Endothelial cell of umbilical vein (primary cell): ENCODE measurements around the gene EMID1. TPM values are rescaled to one million over a fixed set of nuclear protein-coding genes. Genes with fewer than 3 reads are reported as not detected.

Experiments
- BruUV-seq: library from RNA; stranded (reverse); fragments of 400-500 nt; replicated peaks from 2 replicates; lab custom pipeline; 2021; lab: Mats Ljungman, UMichigan
- CTCF ChIA-PET: fragments of 300-600, 350-600 bp; sonication (Branson Sonifier 250); formaldehyde crosslinking; loops from one replicate; lab custom pipeline; 2021; ENCODE audit warnings: antibody characterized with exemption, inconsistent platforms; lab: Charles Lee
- POLR2A ChIA-PET: fragments of 300-600, 350-600 bp; sonication (Branson Sonifier 250); formaldehyde crosslinking; loops from one replicate; lab custom pipeline; 2021; ENCODE audit warnings: antibody characterized with exemption, inconsistent platforms; lab: Charles Lee
- DNase-seq: peaks from one replicate; pipeline ENCODE4 v3.0.0-alpha.2; 2011; ENCODE audit warnings: low read depth, low spot score
- FAIRE-seq: peaks from 2 replicates; lab custom pipeline; 2011; peaks lifted over from hg19 to GRCh38; lab: Jason Lieb, UNC
- H2AFZ ChIP-seq: 2 replicates; pipeline ENCODE4 v1.6.0; 2012; ENCODE audit warnings: low read depth, low read length, control low read depth, inconsistent platforms
- H3K27ac ChIP-seq: 2 replicates; pipeline ENCODE4 v1.5.1; 2011; ENCODE audit warnings: low read depth, mild to moderate bottlenecking, control low read depth, low read length, moderate library complexity; ENCODE audit not compliant: insufficient read depth
- H3K27me3 ChIP-seq, 2 experiments: 2 replicates each; pipeline versions ENCODE4 v1.6.0 to v1.6.1; 2011; ENCODE audit warnings: low read length in 2 of 2, mixed read lengths in 1 of 2; ENCODE audit not compliant: control insufficient read depth in 2 of 2, insufficient read depth in 2 of 2
- H3K36me3 ChIP-seq, 2 experiments: 2 replicates in 1 of 2; 3 replicates in 1 of 2; pipeline ENCODE4 v1.5.1; 2011; ENCODE audit warnings: low read length in 2 of 2, mild to moderate bottlenecking in 1 of 2, moderate library complexity in 1 of 2; ENCODE audit not compliant: control insufficient read depth in 2 of 2, insufficient read depth in 2 of 2; ENCODE audit errors: extremely low read depth in 1 of 2
- H3K4me1 ChIP-seq: 3 replicates; pipeline ENCODE4 v1.5.1; 2011; ENCODE audit warnings: mild to moderate bottlenecking, low read length; ENCODE audit not compliant: control insufficient read depth, insufficient read depth; ENCODE audit errors: extremely low read depth
- H3K4me2 ChIP-seq: 2 replicates; pipeline ENCODE4 v1.6.1; 2011; ENCODE audit warnings: low read length, control low read depth, mixed read lengths; ENCODE audit not compliant: insufficient read depth
- H3K4me3 ChIP-seq, 3 experiments: fragments of 200-600 bp in 1 of 3; sonication (generic), shearing (Covaris generic) in 1 of 3; replicated peaks in 1 of 3; 2 replicates each; pipeline ENCODE4 v1.5.1; 2011 to 2016; ENCODE audit warnings: control low read depth in 3 of 3, low read length in 3 of 3, mild to moderate bottlenecking in 2 of 3, inconsistent platforms in 1 of 3, low read depth in 1 of 3, moderate library complexity in 1 of 3; ENCODE audit not compliant: insufficient read depth in 1 of 3
- H3K79me2 ChIP-seq: 2 replicates; pipeline ENCODE4 v1.6.0; 2012; ENCODE audit warnings: low read length, inconsistent platforms; ENCODE audit not compliant: control insufficient read depth, insufficient read depth
- H3K9ac ChIP-seq: replicated peaks from 2 replicates; pipeline ENCODE3; 2011; ENCODE audit warnings: low read length, control low read depth; ENCODE audit not compliant: insufficient read depth; ENCODE audit errors: extremely low read depth
- H3K9me1 ChIP-seq: replicated peaks from 3 replicates; pipeline ENCODE4 v1.6.0; 2011; ENCODE audit warnings: mild to moderate bottlenecking, low read length; ENCODE audit not compliant: control insufficient read depth, insufficient read depth; ENCODE audit errors: extremely low read depth
- H3K9me3 ChIP-seq: replicated peaks from 2 replicates; pipeline ENCODE4 v1.5.1; 2012; ENCODE audit warnings: low read length, inconsistent platforms; ENCODE audit not compliant: control insufficient read depth, insufficient read depth
- H4K20me1 ChIP-seq: replicated peaks from 2 replicates; pipeline ENCODE3; 2011; ENCODE audit warnings: mild to moderate bottlenecking, low read length; ENCODE audit not compliant: control insufficient read depth, insufficient read depth; ENCODE audit errors: extremely low read depth
- CTCF ChIP-seq, 2 donors: IDR thresholded peaks; 1 replicate in 1 of 2; 2 replicates in 1 of 2; pipeline ENCODE4 v1.5.1; 2011; ENCODE audit warnings: low read length in 2 of 2, mild to moderate bottlenecking in 2 of 2, moderate library complexity in 2 of 2, control low read depth in 1 of 2, inconsistent platforms in 1 of 2, low read depth in 1 of 2; ENCODE audit not compliant: insufficient read depth in 1 of 2; ENCODE audit errors: extremely low read depth in 1 of 2
- EZH2 ChIP-seq: IDR thresholded peaks from 2 replicates; pipeline ENCODE4 v1.6.1; 2012; ENCODE audit warnings: borderline replicate concordance, low read depth, mild to moderate bottlenecking, moderate library complexity, low read length, inconsistent platforms; ENCODE audit not compliant: severe bottlenecking
- FOS ChIP-seq: IDR thresholded peaks from 2 replicates; pipeline ENCODE4 v1.6.1; 2011; ENCODE audit warnings: mild to moderate bottlenecking, low read length, moderate library complexity, borderline replicate concordance; ENCODE audit not compliant: insufficient read depth
- GATA2 ChIP-seq: IDR thresholded peaks from 2 replicates; pipeline ENCODE4 v1.7.0; 2011; ENCODE audit warnings: low read depth, mild to moderate bottlenecking, moderate library complexity, mixed read lengths, low read length; ENCODE audit not compliant: insufficient read length, insufficient read depth
- JUN ChIP-seq: IDR thresholded peaks from 2 replicates; pipeline ENCODE4 v1.6.1; 2011; ENCODE audit warnings: borderline replicate concordance, low read depth; ENCODE audit not compliant: insufficient read length, insufficient read depth
- MYC ChIP-seq: IDR thresholded peaks from one replicate; pipeline ENCODE4 v1.6.1; 2011; ENCODE audit warnings: mild to moderate bottlenecking, low read depth, low read length
- POLR2A ChIP-seq: IDR thresholded peaks from 2 replicates; pipeline ENCODE4 v1.6.1; 2012; ENCODE audit warnings: low read depth, mild to moderate bottlenecking, control low read depth, low read length
- POLR2AphosphoS5 ChIP-seq: IDR thresholded peaks from 2 replicates; pipeline ENCODE4 v1.6.1; 2012; ENCODE audit warnings: low read depth, mild to moderate bottlenecking, control low read depth, low read length, moderate library complexity; ENCODE audit not compliant: insufficient read depth
- dilution Hi-C: fragments of 300-500 bp; cut with MboI; formaldehyde crosslinking; loops from one replicate; pipeline ENCODE4 v1.15.0; 2019; ENCODE audit warnings: low sequenced_read_pairs; ENCODE audit not compliant: extremely low pct_ligation_motif_present
- intact Hi-C: fragments of 100-400 bp; cut with micrococcal nuclease; formaldehyde crosslinking; loops from one replicate; pipeline ENCODE4 v1.10.0; 2022
- polyA plus RNA-seq, 4 experiments: library from polyadenylated mRNA; depleted of rRNA in 3 of 4; stranded (reverse) in 3 of 4; unstranded in 1 of 4; fragments of >200 nt; gene quantifications; 2 replicates each; pipeline versions ENCODE4 v1.2.1 to v1.2.3, GENCODE V29; 2011 to 2012; ENCODE audit warnings: missing spikeins in 1 of 4
- total RNA-seq: library from RNA; stranded (reverse); gene quantifications from 2 replicates; pipeline ENCODE4 v1.2.3, GENCODE V29; 2021
- TF ChIP-seq, protein P1 (sequence below): IDR thresholded peaks from 2 replicates; pipeline ENCODE4 v1.6.1; 2011; ENCODE audit not compliant: insufficient read depth, insufficient read length

The EMID1 gene
- total and polyA plus RNA-seq, 2 donors (not counting 3 experiments of a cell fraction or from before 2014, with no cell fraction given), result 0.51 to 0.75 TPM

DNA sequence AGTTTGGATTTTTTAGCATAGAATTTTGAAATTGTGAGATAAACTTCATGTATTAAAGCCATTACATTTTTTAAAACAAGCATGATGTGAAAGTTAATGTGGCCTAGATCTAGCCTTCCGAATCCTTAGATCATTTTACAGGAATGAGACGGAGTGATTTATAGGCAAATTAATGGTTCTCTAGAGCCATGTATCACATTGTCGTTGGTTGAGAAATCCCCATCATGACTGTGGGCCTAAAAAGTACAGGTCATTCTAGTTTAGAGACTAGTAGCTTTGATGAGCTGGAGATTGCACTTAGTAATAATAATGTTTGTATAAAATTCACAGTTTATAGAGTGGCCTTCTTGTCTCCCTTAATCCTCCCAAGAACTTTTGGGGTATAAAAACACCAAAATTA, 69.5 kb downstream of the EMID1 start:
- FAIRE-seq, result no peak
- peaks cover 32 to 62% of the 10 kb centered on the region in 2 experiments for H3K36me3 ChIP-seq
- H3K27me3 ChIP-seq, result no peaks in the 10 kb centered on the region
- H3K4me3 ChIP-seq, result no peak overlapping the region
- H3K4me2 ChIP-seq, result no peak overlapping the region
- no peak overlapping the region for H3K27ac ChIP-seq
- TF ChIP-seq POLR2A (peak; percentile 20), MYC (no peak)
- dilution Hi-C loops, result no loop called here
- no peak overlapping the region for H2AFZ ChIP-seq
- DNase-seq, result no peak
- H3K79me2 ChIP-seq, result peaks cover 99% of the 10 kb centered on the region
- intact Hi-C loops, result no loop called here
- H3K9me3 ChIP-seq, result no peaks in the 10 kb centered on the region
- H4K20me1 ChIP-seq, result peaks cover 26% of the 10 kb centered on the region
- no peak overlapping the region for H3K9ac ChIP-seq
- ChIA-PET POLR2A (interaction anchor here (0.7 kb wide), 1 partner anchor 29 kb away, joined by 5 read pairs; no protein-coding TSS in a partner anchor), CTCF (no interaction called here)
- peaks cover 17% of the 10 kb centered on the region for H3K4me1 ChIP-seq
- no TSS peak for BruUV-seq
- no peaks in the 10 kb centered on the region for H3K9me1 ChIP-seq

GRCh38 chr22:29275819-29276565, 70.3 kb downstream of the EMID1 start:
- Histone ChIP-seq H3K27me3 (no peaks in the 10 kb centered on the region), H3K27ac (no peak overlapping the region), H3K4me1 (peaks cover 9% of the 10 kb centered on the region), H3K36me3 (peaks cover 32 to 62% of the 10 kb centered on the region in 2 experiments), H2AFZ (no peak overlapping the region), H3K9me1 (no peaks in the 10 kb centered on the region), H4K20me1 (peaks cover 19% of the 10 kb centered on the region), H3K4me3 (no peak overlapping the region), H3K9me3 (no peaks in the 10 kb centered on the region), H3K79me2 (peaks cover 93% of the 10 kb centered on the region), H3K9ac (no peak overlapping the region), H3K4me2 (no peak overlapping the region)
- no TSS peak for BruUV-seq
- intact Hi-C loops, result no loop called here
- DNase-seq (no peak), FAIRE-seq (no peak)
- dilution Hi-C loops, result no loop called here
- CTCF ChIA-PET, result interaction anchor here (0.5 kb wide), 1 partner anchor 10 kb away, joined by 4 read pairs; no protein-coding TSS in a partner anchor
- TF ChIP-seq FOS (no peak), POLR2AphosphoS5 (no peak), EZH2 (no peak), GATA2 (no peak), CTCF (IDR thresholded peaks at IDR 0.05; ENCODE audit: extremely low read depth in 1 of 2, insufficient read depth in 1 of 2, low read depth in 1 of 2, low read length in 2 of 2) (no peak), MYC (no peak), POLR2A (no peak), JUN (no peak)
- TF ChIP-seq, protein P1, sequence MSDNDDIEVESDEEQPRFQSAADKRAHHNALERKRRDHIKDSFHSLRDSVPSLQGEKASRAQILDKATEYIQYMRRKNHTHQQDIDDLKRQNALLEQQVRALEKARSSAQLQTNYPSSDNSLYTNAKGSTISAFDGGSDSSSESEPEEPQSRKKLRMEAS, result no peak
- POLR2A ChIA-PET, result no interaction called here
